Pancreas (tissue), 10 donors: ENCODE data around the gene ANKRD10. TPM values are rescaled to one million over a fixed set of nuclear protein-coding genes. Genes with fewer than 3 reads are reported as not detected.

Source experiments
- ATAC-seq, 4 donors: fragments of 200-7000 bp; cut with Tn5 transposase; one replicate each; pipeline versions ENCODE4 v1.8.0 to v1.9.1; 2020; ENCODE audit warnings: mild to moderate bottlenecking in 4 of 4, moderate library complexity in 4 of 4
- DNase-seq, 6 donors: peaks; one replicate each; pipeline ENCODE4 v3.0.0-alpha.2; 2020
- FAIRE-seq: peaks from 2 replicates; lab custom pipeline; 2012; peaks lifted over from hg19 to GRCh38; lab: Jason Lieb, UNC
- H3K27ac ChIP-seq, 4 donors: fragments of 200-600 bp; sonication (generic); 1 replicate in 3 of 4; 2 replicates in 1 of 4; pipeline versions ENCODE4 v1.5.0 to v1.8.0; 2020
- H3K27me3 ChIP-seq, 4 donors: fragments of 200-600 bp; one replicate each; pipeline ENCODE4 v1.8.0; 2021
- H3K36me3 ChIP-seq, 3 donors: fragments of 200-600 bp; sonication (generic) in 1 of 3; one replicate each; pipeline versions ENCODE4 v1.5.0 to v1.8.0; 2020 to 2021
- H3K4me1 ChIP-seq, 3 donors: fragments of 200-600 bp; one replicate each; pipeline ENCODE4 v1.8.0; 2021
- H3K4me3 ChIP-seq, 4 donors: fragments of 200-600 bp; sonication (generic) in 2 of 4; one replicate each; pipeline versions ENCODE4 v1.5.0 to v1.8.0; 2020 to 2021
- H3K9me3 ChIP-seq, 4 donors: fragments of 200-600 bp; one replicate each; pipeline ENCODE4 v1.8.0; 2021
- WGBS, 2 donors: extraction: QIAGEN DNeasy Blood & Tissue Kit; methylation state at CpG; one replicate each; pipeline ENCODE4 v1.1.7; 2013; 5-methylcytosine and 5-hydroxymethylcytosine counted together
- intact Hi-C, 3 donors: fragments of 100-400 bp; cut with DNase I; formaldehyde crosslinking; loops; one replicate each; pipeline versions ENCODE4 v1.11.1 to v1.14.2; 2022
- polyA plus RNA-seq, 2 donors: library from polyadenylated mRNA; stranded (reverse); fragments of 200-250 nt; gene quantifications; one replicate each; pipeline ENCODE4 v1.2.3, GENCODE V29; 2013
- total RNA-seq, 6 donors: library from RNA; stranded (reverse); fragmentation: NEBNext Ultra II Directional in 4 of 6; extraction: Animal tissue kit (Norgen Biotek cat#: 25700) in 4 of 6; gene quantifications; one replicate each; pipeline versions ENCODE4 v1.2.1 to v1.2.4, GENCODE V29; 2021 to 2023
- TF ChIP-seq, protein P1 (sequence below), 4 donors: fragments of 200-600 bp; sonication (generic) in 3 of 4; IDR thresholded peaks; one replicate each; pipeline versions ENCODE4 v1.5.0 to v1.8.0; 2021; ENCODE audit warnings: antibody characterized with exemption in 4 of 4
- donor health status: healthy with polysubstance abuse.
- donor health status: DM: no; HTN: no; CAD: no; lungs with moderate emphysema.
- donor health status: DM: no; HTN: no; CAD: no.
- donor health status: control.
- donor health status: control.
- donor health status: Bipolar disorder and iron deficiency.
- donor health status: DM: yes; HTN: yes; CAD: no.
- donor health status: DM: no; HTN: no; CAD: no.
- donor health status: DM: no; HTN: no; CAD: no.
- donor health status: DM: yes; HTN: yes; CAD: no.

Gene ANKRD10
- total RNA-seq (100 to 1,000 TPM in 1 of 6 donors, 10 to 100 TPM in 5; 37.6 to 122 (median 59.3) TPM), polyA plus RNA-seq (100 to 1,000 TPM in 1 of 2 donors, 10 to 100 TPM in 1; 95.3 to 138 TPM)

DNA sequence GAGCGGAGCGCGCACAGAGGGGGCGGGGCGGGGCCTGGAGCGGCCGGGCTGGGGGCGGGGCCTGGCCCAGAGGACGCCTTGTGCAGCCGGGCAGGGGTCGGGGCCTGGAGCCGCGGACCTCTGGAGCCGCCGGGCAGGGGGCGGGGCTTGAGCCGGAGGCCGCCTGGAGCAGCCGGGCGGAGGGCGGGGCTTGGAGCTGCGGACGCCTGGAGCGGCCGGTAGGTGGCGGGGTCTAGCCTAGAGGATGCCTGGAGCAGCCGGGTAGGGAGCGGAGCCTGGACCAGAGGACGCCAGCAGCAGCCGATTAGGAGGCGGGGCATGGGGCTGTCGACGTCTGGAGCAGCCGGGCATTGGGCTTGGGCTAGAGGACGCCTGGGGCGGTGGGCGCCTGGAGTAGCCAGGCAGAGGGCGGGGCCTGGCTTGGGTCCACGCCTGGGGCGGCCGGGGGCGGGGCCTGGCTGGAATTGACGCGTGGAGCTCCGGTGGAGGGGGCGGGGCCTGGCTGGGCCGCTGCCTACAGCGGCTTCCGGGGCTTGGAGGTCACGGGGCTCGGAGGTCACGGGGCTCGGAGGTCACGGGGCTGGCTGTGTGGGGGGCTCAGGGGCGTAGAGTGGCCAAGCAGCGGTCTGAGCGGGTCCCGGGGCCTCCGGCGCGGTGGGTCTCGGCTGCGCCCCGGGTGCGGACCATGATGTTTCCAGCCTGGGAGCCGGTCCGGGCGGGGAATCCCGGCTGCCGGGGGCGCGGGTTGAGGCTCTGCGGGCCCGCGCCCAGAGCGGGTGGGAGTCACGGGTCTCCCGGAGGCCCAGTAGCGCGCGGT is at the start of gene ANKRD10:
TSS of gene ANKRD10 (minus strand) at position 13 of the 817 bp plus-strand sequence. CDS start 135 bp downstream, outside the sequence.
- Histone ChIP-seq H3K4me3 (peak within 1 kb of the TSS; percentile 69 to 97 (median 84)), H3K9me3 (no peaks in the 10 kb centered on the region), H3K36me3 (no peaks in the 10 kb centered on the region), H3K4me1 (peaks cover 18 to 34% (median 23%) of the 10 kb centered on the region in 3 donors), H3K27ac (peak within 1 kb of the TSS; percentile 94 to 100 (median 100)), H3K27me3 (no peaks in the 10 kb centered on the region)
- peak; percentile 81 to 87 (median 85) for ATAC-seq
- no peak for FAIRE-seq
- WGBS, 2 donors = 0 to 1% methylated on average over 73 to 81 of the region's 81 CpGs
- DNase-seq = peak; percentile 99 to 100 (median 100)
- intact Hi-C loops = no loop called here
- TF ChIP-seq, protein P1, sequence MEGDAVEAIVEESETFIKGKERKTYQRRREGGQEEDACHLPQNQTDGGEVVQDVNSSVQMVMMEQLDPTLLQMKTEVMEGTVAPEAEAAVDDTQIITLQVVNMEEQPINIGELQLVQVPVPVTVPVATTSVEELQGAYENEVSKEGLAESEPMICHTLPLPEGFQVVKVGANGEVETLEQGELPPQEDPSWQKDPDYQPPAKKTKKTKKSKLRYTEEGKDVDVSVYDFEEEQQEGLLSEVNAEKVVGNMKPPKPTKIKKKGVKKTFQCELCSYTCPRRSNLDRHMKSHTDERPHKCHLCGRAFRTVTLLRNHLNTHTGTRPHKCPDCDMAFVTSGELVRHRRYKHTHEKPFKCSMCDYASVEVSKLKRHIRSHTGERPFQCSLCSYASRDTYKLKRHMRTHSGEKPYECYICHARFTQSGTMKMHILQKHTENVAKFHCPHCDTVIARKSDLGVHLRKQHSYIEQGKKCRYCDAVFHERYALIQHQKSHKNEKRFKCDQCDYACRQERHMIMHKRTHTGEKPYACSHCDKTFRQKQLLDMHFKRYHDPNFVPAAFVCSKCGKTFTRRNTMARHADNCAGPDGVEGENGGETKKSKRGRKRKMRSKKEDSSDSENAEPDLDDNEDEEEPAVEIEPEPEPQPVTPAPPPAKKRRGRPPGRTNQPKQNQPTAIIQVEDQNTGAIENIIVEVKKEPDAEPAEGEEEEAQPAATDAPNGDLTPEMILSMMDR (IDR thresholded peaks at IDR 0.05) = peak; percentile 90 to 97 (median 94)

DNA sequence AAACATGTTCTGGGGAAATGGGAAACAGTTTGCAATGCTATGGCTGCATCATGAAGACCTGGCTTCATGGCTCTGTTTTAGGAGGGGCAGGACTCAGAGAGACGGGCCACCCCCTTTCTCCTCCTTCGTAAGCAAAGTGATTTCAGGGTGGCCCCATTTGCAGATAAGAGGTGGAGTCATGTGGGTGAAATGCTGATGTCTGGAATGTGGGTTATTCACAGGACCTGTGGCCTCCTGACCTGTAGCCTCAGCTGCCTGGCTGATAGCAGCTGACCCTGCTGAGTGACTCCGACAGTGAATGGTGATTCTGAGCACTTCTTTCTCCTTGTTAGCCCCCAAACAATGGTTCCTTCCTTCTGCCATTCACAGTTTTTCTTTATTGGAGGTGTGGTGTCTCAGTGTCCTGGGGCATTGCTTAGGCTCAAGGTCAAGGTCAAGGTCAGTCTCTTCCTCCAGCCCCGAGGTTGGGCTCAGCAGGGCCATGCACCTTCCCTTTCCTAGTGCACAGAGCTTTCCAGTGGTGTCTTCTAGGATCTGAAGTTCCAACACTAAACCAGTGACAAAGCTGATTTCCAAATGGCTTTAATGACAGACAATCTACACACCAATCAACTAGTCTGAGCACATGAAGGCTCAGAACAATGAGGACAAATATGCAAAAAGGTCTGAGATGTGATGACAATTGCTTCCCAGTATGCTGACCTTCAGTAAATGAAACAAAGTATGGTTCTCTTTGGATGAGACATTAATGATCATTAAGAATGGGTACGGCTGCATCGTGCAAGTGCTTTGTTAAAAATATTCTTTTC is 49.6 kb upstream of the ANKRD10 start:
- DNase-seq (no peak), ATAC-seq (no peak), FAIRE-seq (no peak)
- peak overlapping the region in 2 of 4 donors; percentile 15 to 42 for H3K27ac ChIP-seq
- no peaks in the 10 kb centered on the region for H3K36me3 ChIP-seq
- no peaks in the 10 kb centered on the region for H3K27me3 ChIP-seq
- intact Hi-C loops = no loop called here
- TF ChIP-seq, protein P1 (IDR thresholded peaks at IDR 0.05) = no peak
- WGBS, 2 donors = 62 to 76% methylated on average over 6 of the region's 6 CpGs
- H3K4me3 ChIP-seq = no peak overlapping the region
- H3K4me1 ChIP-seq = no peaks in the 10 kb centered on the region
- no peaks in the 10 kb centered on the region for H3K9me3 ChIP-seq

DNA sequence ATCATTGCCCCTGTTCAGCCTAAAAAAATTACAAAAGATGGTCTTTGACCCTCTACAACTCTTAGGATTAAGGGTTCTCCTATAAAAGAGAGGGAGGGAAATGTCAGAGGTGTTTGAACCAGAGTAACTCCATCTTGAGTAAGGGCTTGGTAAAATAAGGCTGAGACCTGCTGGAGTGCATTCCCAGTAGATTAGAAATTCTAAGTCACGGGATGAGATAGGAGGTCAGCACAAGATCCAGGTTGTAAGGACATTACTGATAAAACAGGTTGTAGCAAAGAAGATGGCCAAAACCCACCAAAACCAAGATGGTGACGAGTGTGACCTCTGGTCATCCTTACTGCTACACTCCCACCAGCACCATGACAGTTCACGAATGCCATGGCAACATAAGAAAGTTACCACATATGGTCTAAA is 48.7 kb upstream of the ANKRD10 start:
- FAIRE-seq (no peak), DNase-seq (no peak), ATAC-seq (no peak)
- Histone ChIP-seq H3K4me3 (no peak overlapping the region), H3K27ac (no peak overlapping the region), H3K4me1 (no peaks in the 10 kb centered on the region), H3K36me3 (no peaks in the 10 kb centered on the region), H3K9me3 (no peaks in the 10 kb centered on the region), H3K27me3 (no peaks in the 10 kb centered on the region)
- TF ChIP-seq, protein P1 (IDR thresholded peaks at IDR 0.05) = no peak
- intact Hi-C loops = no loop called here
- WGBS, 2 donors = 72 to 89% methylated on average over 3 of the region's 3 CpGs

DNA sequence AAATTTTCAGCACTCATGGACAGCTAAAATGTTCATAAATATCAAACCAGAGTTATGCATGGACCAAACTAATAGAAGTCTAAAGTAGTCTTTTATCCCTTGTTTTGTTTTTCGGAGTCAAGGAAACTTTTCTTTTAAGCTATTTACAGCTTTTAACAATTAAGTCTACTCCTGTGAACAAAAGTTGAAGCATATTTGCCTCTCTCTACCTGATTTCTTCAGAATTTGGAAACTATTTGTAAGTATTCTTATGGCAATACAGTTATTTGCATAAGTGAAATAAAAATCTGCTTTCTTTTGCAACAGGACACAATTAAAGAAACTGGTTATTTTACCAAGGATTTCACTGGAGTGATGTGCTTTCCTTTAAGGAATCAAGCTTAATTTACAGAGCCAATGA is 47.1 kb upstream of the ANKRD10 start:
- ATAC-seq (no peak), DNase-seq (no peak), FAIRE-seq (no peak)
- no peaks in the 10 kb centered on the region for H3K27me3 ChIP-seq
- intact Hi-C loops = no loop called here
- H3K36me3 ChIP-seq = no peaks in the 10 kb centered on the region
- no peak overlapping the region for H3K27ac ChIP-seq
- H3K4me1 ChIP-seq = no peaks in the 10 kb centered on the region
- TF ChIP-seq, protein P1 (IDR thresholded peaks at IDR 0.05) = no peak
- no peak overlapping the region for H3K4me3 ChIP-seq
- WGBS, 2 donors = 86 to 98% methylated on average over 1 of the region's 1 CpG
- H3K9me3 ChIP-seq = no peaks in the 10 kb centered on the region
